Prostate gland (tissue), 2 donors: ENCODE data around the gene POFUT2.

Experiments used
- POLR2A ChIP-seq: fragments of 450-650 bp; IDR thresholded peaks from one replicate; pipeline ENCODE4 v1.6.1; 2016; ENCODE audit warnings: antibody characterized with exemption, mild to moderate bottlenecking
- TF ChIP-seq, protein P1 (sequence below), 4 experiments: fragments of 200-600 bp in 2 of 4; fragments of 450-650 bp in 2 of 4; sonication (generic) in 2 of 4; IDR thresholded peaks; 1 replicate in 3 of 4; 2 replicates in 1 of 4; pipeline ENCODE4 v1.5.1; 2016 to 2019; ENCODE audit warnings: antibody characterized with exemption in 4 of 4, mild to moderate bottlenecking in 2 of 4, moderate library complexity in 2 of 4

DNA sequence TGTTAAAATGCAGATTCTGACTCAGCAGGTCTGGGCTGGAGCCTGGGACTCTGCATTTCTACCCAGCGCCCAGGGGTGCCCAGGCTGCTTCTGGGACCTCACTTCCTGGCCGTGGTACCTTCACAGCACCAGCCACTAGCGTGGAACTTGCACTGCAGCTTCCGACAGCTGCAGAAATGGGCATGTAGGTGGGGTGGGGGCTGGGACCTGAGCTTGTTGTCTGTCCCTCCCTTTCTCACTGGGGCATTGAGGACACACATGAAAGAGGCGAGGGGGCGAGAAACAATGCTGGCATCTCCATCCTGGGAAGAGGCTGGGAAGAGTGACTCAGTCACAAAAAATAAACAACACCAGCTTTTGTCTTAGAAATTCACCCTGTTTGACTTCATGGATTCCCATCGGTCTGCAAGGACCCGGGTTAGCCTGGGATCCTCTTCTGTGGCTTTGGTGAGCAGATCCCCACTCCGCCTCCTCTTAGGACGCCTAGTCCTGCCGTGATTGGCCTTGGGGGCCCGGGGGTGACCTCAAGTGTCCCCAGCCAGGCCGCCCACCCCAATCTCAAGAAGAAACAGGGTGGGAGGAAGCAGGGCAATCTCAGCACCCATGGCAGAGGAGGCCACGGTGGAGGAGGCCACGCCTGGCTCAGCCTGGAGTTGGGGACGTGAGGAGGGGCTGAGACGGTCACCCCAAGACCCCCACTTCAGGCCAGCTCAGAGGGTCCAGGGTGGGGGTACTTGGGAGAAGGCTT lies 29.9 kb upstream of the POFUT2 start:
- no peak for TF ChIP-seq POLR2A
- TF ChIP-seq, protein P1, sequence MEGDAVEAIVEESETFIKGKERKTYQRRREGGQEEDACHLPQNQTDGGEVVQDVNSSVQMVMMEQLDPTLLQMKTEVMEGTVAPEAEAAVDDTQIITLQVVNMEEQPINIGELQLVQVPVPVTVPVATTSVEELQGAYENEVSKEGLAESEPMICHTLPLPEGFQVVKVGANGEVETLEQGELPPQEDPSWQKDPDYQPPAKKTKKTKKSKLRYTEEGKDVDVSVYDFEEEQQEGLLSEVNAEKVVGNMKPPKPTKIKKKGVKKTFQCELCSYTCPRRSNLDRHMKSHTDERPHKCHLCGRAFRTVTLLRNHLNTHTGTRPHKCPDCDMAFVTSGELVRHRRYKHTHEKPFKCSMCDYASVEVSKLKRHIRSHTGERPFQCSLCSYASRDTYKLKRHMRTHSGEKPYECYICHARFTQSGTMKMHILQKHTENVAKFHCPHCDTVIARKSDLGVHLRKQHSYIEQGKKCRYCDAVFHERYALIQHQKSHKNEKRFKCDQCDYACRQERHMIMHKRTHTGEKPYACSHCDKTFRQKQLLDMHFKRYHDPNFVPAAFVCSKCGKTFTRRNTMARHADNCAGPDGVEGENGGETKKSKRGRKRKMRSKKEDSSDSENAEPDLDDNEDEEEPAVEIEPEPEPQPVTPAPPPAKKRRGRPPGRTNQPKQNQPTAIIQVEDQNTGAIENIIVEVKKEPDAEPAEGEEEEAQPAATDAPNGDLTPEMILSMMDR (IDR thresholded peaks at IDR 0.05), result no peak
